AG04449 (cell line): Measurements from ENCODE around the gene FRMD4A.
A peak's percentile ranks its signal among the peaks of the same experiment; 100 is the strongest.

Source experiments
- CTCF ChIA-PET: fragments of 350-600 bp; formaldehyde crosslinking; extraction: SDS; loops from one replicate; lab custom pipeline; 2021; ENCODE audit warnings: antibody characterized with exemption; lab: Yijun Ruan, JAX
- POLR2A ChIA-PET: fragments of 400-600, 350-600 bp; formaldehyde crosslinking; extraction: SDS; loops from one replicate; lab custom pipeline; 2020; ENCODE audit warnings: antibody characterized with exemption, inconsistent platforms; lab: Yijun Ruan, JAX
- DNase-seq: peaks from one replicate; pipeline ENCODE4 v3.0.0-alpha.2; 2010; ENCODE audit warnings: low read depth, low spot score
- H3K4me3 ChIP-seq: 2 replicates; pipeline ENCODE4 v1.5.1; 2011; ENCODE audit warnings: low read depth, mild to moderate bottlenecking, control low read depth, low read length
- CTCF ChIP-seq: IDR thresholded peaks from one replicate; pipeline ENCODE4 v1.5.1; 2011; ENCODE audit warnings: mild to moderate bottlenecking, moderate library complexity, low read length, control low read depth, inconsistent platforms; ENCODE audit not compliant: insufficient read depth; ENCODE audit errors: missing control alignments

The FRMD4A gene

GRCh38 chr10:13892001-13892491 lies 438.7 kb downstream of the FRMD4A start:
- no peak for DNase-seq
- ChIA-PET POLR2A (no interaction called here), CTCF (interaction anchor here (1.3 kb wide), 1 partner anchor 202 kb away, joined by 5 read pairs; no protein-coding TSS in a partner anchor)
- H3K4me3 ChIP-seq = peak overlapping the region; percentile 53
- no peak for TF ChIP-seq CTCF

GRCh38 chr10:13891128-13892000 lies 439.4 kb downstream of the FRMD4A start:
- peak overlapping the region; percentile 67 for H3K4me3 ChIP-seq
- no peak for DNase-seq
- ChIA-PET CTCF (interaction anchor here (1.3 kb wide), 1 partner anchor 203 kb away, joined by 5 read pairs; no protein-coding TSS in a partner anchor), POLR2A (interaction anchor here (1.4 kb wide), 1 partner anchor 9 kb away, joined by 6 read pairs; no protein-coding TSS in a partner anchor)
- no peak for TF ChIP-seq CTCF

GRCh38 chr10:13890233-13891127 lies 440.2 kb downstream of the FRMD4A start:
- POLR2A ChIA-PET = interaction anchor here (0.7 to 1.4 kb wide), 2 partner anchors 8 to 181 kb away, joined by 3 to 6 read pairs; no protein-coding TSS in a partner anchor
- H3K4me3 ChIP-seq = peak overlapping the region; percentile 67
- CTCF ChIA-PET = interaction anchor here (0.6 to 0.7 kb wide), 2 partner anchors 31 to 113 kb away, joined by 3 read pairs; no protein-coding TSS in a partner anchor
- TF ChIP-seq CTCF = no peak
- no peak for DNase-seq

- CTCF ChIA-PET = no interaction called here
- DNase-seq = no peak
These were observed 443.0 kb downstream of the FRMD4A start for GRCh38 chr10:13887761-13888160.

GRCh38 chr10:13885238-13885990 lies 445.3 kb downstream of the FRMD4A start:
- DNase-seq = no peak
- ChIA-PET POLR2A (no interaction called here), CTCF (interaction anchor here (1.3 kb wide), 1 partner anchor 208 kb away, joined by 3 read pairs; no protein-coding TSS in a partner anchor)
- TF ChIP-seq CTCF = no peak
- no peak overlapping the region for H3K4me3 ChIP-seq

More at GRCh38 chr10:13887761-13888160, 443.0 kb downstream of the FRMD4A start:
- POLR2A ChIA-PET = no interaction called here
- TF ChIP-seq CTCF = no peak
- H3K4me3 ChIP-seq = no peak overlapping the region
